HG02973 (cell line): ENCODE data around the gene MKKS.

Source experiments
- ATAC-seq: cut with Tn5 transposase; IDR thresholded peaks from one replicate; pipeline ENCODE4 v1.9.1; 2021; ENCODE audit warnings: moderate library complexity; ENCODE audit not compliant: unreplicated experiment

Gene MKKS

GRCh38 chr20:10370091-10370887 lies 63.7 kb downstream of the MKKS start:
- no peak for ATAC-seq

GRCh38 chr20:10369723-10370090 lies 64.3 kb downstream of the MKKS start:
- ATAC-seq = no peak

DNA sequence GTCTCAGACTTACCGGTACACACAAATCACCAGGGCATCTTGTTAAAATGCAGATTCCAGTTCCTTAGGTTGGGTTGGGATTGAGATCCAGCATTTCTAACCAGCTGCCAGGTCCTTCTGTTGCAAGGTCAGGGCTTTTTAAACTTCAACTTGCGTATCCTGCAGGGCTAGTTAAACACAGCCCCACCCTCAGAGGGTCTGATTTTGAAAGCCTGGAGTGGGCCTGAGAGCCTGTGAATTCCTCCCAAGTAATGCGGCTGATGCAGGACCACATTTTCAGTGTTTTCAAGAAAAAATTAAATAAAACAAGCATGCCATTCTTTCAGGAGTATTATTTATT lies 65.3 kb downstream of the MKKS start:
- no peak for ATAC-seq

DNA sequence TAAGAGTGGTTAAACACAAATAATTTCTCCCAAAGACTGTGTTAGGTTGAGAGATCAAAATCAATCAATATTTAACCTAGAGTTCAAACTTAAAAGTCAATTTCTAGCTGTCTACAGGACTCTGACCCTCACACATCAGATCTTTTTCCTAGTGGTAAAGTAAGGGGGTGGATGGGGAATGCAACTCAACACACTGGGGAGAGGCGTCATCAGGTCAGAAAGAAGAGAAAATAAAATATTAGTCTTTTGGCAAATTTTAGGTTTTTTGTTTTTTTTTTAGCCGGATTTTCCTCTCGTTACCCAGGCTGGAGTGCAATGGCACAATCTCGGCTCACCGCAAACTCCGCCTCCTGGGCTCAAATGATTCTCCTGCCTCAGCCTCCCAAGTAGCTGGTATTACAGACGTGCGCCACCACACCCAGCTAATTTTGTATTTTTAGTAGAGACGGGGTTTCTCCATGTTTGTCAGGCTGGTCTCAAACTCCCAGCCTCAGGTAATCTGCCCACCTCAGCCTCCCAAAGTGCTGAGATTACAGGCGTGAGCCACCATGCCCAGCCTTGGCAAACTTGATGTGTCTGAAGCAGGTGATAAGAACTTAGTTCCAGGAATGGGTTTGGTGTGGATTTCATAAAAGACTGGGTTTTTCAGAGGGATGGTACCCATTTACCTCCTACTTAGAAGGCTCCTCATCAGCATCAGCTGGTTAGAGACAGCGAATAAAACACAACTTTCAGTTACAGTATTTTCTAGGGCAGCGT lies 65.9 kb downstream of the MKKS start:
- no peak for ATAC-seq

- no peak for ATAC-seq
These were observed 66.4 kb downstream of the MKKS start for GRCh38 chr20:10367693-10367942.

GRCh38 chr20:10366898-10367692 lies 66.9 kb downstream of the MKKS start:
- ATAC-seq = no peak

- peak; percentile 64 for ATAC-seq
These were observed 71.3 kb downstream of the MKKS start for GRCh38 chr20:10362674-10363073.

GRCh38 chr20:10360878-10361277 lies 73.1 kb downstream of the MKKS start:
- no peak for ATAC-seq

DNA sequence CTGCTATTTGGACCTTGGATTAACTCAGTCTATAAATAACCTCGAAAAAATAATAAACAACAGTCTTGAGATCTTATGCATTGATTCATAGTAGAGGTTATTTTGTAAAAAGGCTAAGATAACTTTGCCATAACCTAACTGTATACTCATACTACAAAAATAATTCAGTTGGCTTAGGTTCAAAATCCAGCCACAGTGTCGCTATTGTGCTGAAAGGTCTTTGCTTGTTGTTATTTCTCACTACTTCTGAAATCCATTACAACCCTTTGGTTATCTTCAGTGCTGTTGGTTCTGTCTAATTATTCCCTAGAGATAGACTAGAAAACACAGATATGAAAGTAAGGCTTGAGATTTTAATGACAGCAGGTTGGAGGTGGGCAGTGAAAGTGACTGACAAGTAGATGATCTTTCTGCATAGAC lies 74.4 kb downstream of the MKKS start:
- no peak for ATAC-seq

DNA sequence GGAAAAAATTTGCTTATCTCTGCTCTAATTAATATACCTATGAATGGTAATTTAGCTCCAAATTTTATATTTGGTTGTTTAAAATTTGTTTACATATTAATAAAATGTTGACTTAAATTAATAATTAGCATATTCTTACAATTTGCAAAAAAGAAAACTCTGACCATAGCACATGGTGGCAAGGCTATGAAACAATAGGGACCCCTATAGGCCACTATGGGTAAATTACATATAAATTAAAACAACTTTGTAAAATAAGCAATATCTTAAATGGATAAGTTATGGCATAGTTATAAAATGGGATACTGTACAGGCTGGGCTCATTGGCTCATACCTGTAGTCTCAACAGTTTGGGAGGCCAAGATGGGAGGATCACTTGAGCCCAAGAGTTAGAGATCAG lies 76.0 kb downstream of the MKKS start:
- ATAC-seq = no peak

DNA sequence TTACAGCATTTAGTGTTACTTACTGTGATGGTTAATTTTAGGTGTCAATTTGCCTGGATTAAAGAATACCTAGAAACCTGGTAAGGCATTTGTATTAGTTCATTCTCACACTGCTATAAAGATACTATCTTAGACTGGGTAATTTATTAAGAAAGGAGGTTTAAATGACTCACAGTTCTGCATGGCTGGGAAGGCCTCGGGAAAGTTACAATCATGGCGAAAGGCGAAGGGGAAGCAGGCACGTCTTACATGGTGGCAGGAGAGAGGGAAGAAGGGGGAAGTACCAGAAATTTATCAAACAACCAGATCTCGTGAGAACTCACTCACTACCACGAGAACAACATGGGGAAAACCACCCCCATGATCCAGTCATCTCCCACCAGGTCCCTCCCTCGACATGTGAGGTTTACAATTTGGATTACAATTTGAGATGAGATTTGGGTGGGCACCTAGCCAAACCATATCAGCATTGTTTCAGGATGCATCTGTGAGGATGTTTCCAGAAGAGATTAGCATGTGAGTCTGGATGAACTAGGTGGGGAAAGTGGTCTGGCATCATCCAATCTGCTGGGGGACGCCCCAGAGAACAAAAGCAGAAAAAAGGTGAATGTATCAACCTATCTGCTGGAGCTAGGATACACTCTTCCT lies 76.8 kb downstream of the MKKS start:
- no peak for ATAC-seq

GRCh38 chr20:10356628-10357027 lies 77.4 kb downstream of the MKKS start:
- no peak for ATAC-seq

DNA sequence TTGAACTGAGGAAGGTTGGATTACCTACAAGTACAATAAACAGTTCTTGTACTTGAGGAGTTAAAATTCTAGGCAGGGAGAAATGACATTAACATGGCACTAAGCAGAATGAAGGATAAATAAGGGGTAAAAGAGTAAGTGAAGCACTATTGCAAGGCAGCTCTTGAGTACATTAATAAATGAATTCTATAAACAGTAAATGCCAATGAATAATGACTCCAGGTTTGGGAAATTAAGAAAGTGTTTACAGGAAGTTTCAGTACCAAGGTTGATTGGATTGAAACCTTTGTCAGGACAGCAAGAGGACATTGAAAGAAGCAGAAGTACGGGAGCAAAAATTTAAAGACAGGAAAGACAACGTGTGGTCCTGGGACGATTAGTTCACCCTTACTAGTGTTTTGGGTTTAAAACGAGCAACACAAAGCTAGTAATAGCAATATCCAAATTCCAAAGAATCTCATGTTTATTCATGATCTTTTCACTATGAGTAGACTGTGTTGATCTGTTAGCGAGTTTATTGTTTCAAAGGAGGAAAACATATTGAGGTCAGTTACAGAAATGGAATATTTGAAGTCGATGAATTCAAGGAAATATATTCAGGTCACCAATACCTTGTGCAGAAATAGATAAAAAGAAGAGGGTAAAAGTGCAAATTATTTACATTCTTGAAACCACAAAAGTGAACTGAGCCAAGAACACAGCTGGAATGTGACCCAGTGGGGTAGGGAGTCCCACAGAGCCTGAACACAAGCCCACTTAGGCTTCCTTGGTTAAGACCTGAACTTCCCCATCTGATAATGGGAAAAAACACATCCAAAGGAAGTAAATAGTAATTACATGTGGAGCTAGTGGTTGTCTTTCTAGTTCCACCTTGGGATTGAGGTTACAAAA lies 80.8 kb downstream of the MKKS start:
- no peak for ATAC-seq
